OCI-M2 (cell line): ENCODE measurements around the gene NMRK2.
"Not testable (repeated sequence)": the region's sequence is repeated elsewhere in the genome, so short reads cannot be mapped to it uniquely, and the experiment has no call there.

ENCODE experiments used
- DNase-seq: peaks from one replicate; lab custom pipeline; 2025; ENCODE audit not compliant: unreplicated experiment; lab: John Stamatoyannopoulos, UW

Gene NMRK2

DNA sequence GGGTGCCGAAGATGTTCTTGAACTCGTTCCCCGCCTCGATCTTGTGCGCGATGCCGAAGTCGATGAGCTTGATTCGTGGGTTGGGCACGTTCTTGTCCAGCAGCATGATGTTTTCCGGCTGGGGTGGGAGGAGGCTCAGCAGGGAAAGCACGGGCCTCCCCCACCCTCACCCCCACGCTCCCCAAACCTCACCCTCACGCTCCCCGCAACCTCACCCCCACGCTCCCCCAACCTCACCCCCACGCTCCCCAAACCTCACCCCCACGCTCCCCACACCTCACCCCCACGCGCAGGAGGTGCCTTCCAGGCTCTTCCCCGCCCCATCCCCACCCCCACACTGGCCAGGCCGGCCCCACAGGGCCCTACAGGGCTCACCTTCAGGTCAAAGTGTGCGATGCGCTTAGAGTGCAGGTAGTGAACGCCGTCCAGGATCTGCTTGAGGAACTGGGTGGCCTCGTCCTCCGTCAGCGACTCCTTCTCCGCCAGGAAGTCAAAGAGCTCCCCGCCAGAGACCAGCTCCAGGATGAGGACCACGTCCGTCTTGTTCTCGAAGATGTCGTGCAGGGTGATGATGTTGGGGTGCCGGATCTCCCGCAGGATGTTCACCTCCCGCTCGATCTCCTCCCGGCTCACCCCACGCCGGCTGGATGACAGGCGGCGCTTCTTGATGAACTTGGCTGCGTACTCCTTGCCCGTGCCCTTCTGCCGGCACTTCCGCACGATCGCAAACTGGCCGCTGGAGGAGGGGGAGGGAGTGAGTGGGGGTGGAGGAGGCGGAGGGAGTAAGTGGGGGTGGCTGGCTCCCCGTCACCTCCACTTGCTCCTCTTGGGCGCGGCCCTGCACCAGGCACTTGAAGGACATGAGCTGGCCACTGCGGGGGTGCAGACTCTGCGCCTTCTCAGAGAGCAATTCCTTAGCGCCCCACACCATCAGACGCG lies 31.7 kb downstream of the NMRK2 start:
- DNase-seq: no peak

DNA sequence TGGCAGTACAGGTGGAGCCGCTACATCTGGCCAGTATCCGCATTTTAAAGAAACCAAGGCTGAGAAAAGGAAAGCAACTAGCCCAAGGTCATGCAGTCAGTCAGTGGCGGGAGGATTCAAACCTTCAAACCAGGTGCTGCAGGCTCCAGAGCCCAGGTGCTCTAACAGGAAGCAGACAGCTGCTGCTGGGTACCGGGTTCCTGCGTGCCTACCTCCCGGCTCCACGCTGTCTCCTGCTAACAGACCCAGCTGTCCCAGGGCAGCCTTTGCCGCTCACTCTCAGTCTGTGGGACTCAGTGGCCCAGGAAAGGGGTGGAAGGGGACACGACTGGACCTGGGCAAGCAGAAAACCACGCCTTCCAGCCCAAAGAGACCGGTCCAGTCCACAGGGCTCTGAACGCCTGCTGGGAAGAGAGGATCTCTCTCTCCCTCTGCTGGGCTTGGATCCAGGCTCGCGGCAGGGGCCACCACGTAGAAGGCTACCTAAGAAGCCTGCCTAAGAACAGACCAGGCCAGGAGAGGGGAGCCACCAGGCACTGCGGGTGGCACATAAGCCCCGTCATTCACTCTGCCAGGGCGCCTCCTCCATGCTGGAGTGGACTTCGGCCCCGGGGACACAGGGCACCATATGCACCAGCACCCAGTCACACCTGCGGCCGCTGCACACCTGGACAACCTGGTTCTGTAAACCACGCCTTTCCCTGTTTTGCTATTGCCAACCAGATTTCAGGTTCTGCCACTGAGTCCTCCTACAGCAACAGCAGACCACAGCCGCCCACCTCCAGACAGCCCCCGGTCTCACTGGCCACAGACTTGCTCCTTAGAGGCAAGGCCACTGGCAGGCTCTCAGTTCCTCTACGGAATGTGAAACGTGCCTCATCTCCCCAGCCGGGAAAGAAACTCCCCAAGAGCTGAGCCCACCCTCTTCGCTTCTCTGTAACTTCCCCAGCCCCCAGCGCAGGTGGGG lies 33.5 kb downstream of the NMRK2 start:
- no peak for DNase-seq

DNA sequence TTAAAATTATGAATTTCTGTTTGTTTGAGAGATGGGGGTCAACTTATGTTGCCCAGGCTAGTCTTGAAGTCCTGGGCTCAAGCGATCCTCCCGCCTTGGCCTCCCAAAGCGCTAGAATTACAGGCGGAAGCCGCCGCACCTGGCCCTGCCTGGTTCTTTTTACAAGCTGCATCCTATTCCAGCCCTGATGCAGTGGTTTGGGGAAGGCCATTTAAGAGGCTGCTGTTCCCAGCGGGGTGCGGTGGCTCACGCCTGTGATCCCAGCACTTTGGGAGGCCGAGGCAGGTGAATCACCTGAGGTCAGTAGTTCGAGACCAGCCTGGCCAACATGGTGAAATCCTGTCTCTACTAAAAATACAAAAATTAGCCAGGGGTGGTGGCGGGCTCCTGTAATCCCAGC lies 35.1 kb downstream of the NMRK2 start:
- DNase-seq: not testable (repeated sequence)

DNA sequence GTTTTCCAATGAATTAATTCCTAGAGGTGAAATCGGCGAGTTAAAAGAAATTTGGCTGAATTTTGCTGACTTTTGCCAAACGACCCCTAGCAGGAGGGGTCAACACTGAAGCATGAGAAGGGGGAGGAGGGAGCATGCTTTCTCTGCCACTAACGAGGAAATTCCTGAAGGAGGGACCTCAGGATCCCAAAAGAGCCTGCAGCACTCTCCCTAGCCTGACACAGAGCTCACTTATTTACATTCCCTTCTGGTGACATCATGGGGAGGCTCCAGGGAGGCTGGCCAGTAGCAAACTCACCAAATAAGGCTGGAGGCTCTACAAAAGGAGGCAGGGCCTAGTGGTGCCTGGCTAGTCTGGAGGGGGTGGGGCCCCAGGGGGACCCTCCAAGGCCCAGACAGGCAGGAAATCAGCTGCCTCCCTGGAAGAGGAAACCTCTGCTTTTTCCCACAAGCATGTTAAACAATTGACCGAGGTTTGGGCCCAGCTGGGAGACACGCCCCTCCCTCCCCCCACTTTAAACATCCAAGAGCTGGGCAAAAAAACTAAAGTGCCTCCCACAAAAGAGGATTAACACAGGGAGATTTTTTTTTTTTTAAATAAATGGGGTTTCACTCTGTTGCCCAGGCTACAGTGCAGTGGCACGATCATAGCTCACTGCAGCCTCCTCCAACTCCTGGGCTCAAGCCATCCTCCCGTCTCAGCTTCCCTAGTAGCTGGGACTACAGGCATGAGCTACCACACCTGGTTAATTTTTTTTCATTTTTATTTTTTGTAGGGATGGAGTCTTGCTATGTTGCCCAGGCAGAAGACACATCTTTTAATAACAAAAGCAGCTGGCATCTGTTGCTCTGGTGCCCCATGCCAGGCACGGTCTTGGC lies 35.9 kb downstream of the NMRK2 start:
- no peak for DNase-seq

GRCh38 chr19:3969435-3970312 lies 36.8 kb downstream of the NMRK2 start:
- no peak for DNase-seq

DNA sequence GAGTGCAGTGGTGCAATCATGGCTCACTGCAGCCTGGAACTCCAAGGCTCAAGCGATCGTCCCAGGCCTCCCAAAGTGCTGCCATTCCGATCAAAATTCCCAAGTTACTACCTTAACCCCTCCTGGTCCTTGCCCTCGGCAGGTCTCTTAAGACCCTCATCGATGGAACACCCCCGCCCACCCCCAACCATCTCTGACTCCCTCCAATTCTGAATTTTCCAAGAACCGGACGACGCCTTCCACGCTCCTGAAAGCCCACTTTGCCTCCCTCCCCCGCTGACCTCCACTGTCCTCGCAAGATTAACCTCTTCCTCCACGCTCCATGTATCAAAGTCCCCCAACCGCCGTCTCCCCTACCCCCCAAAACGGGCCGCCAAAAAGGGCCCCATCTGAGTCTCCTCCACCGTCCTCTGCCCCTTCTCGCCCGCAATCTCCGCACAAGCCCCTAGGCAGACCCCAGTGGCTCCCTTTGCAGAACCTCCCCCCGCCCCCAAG lies 37.5 kb downstream of the NMRK2 start:
- DNase-seq: no peak

DNA sequence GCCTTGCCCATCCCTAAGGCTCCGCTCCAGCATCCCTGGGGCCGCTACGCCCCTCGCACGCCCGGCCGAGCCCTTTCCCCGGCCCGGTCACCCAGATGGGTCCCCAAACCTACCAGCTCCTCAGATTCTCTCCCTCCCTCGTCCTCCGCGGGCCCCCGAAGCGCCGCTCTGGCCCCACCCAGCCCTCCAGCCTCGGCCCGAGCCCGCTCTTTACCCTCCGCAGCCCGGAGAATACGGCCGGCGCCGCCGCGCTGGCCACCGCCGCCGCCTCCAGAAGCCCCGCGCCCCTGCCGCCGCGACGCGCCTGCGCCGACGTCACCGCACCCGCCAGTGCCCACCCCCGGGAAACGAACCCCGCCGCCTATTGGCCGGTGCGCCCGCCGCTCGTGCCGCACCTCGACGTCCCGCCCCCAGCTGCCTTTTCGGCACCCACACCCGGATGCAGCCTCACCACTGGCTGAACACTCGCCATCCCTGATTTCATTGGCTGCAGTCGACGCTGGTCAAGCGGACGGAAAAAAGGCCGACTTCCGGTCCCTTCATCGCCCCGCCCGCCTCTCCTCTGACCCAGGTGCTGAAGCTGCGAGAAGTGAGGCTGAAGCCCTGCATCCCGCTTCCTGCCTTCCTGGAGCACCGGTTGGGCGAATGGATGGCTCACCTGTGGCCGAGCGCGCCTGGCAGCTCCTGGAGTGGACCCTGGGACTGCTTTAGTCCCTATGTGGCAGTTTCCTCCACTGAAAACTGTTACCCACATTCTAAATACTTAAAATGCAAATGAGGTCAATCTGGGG lies 38.1 kb downstream of the NMRK2 start, which contains the start of gene DAPK3:
DAPK3 (minus strand) TSS at position 292 of the 791 bp plus-strand sequence. CDS start 1,364 bp downstream, outside the sequence.
- peak; percentile 42 for DNase-seq

DNA sequence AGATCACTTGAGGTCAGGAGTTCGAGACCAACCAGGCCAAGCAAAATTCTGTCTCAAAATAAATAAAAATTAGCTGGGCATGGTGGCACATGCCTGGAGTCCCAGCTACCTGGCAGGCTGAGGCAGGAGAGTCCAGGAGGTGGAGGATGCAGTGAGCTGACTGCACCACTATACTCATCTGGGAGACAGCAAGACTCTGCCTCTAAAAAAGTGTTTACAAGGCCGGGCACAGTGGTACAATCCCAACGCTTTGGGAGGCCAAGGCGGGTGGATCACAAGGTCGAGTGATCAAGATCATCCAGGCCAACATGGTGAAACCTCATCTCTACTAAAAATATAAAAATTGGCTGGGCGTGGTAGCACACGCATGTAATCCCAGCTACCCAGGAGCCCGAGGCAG lies 42.3 kb downstream of the NMRK2 start:
- no peak for DNase-seq

DNA sequence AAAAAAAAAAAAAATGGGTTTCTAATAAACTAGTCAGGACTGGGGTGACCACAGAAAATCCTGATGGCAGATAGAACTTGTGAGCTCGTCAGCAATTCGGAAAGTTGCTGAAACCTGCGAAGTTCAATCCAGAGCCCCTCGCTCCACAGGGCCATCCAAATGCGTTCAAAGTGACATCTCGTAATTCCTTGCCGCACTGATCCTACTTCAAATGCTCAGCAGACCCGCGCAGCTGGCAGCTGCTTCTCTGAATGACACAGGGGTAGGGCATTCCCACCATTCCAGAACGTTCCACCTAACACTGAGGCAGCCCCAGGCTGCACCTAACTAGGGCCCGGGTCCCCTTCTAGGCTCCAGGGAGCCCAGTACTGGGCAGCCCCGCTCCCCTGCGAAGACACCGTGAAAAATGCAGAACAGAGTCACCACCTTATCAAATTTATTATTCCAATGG lies 42.8 kb downstream of the NMRK2 start:
- DNase-seq: no peak

GRCh38 chr19:3976495-3977241 lies 43.8 kb downstream of the NMRK2 start:
- DNase-seq: no peak

DNA sequence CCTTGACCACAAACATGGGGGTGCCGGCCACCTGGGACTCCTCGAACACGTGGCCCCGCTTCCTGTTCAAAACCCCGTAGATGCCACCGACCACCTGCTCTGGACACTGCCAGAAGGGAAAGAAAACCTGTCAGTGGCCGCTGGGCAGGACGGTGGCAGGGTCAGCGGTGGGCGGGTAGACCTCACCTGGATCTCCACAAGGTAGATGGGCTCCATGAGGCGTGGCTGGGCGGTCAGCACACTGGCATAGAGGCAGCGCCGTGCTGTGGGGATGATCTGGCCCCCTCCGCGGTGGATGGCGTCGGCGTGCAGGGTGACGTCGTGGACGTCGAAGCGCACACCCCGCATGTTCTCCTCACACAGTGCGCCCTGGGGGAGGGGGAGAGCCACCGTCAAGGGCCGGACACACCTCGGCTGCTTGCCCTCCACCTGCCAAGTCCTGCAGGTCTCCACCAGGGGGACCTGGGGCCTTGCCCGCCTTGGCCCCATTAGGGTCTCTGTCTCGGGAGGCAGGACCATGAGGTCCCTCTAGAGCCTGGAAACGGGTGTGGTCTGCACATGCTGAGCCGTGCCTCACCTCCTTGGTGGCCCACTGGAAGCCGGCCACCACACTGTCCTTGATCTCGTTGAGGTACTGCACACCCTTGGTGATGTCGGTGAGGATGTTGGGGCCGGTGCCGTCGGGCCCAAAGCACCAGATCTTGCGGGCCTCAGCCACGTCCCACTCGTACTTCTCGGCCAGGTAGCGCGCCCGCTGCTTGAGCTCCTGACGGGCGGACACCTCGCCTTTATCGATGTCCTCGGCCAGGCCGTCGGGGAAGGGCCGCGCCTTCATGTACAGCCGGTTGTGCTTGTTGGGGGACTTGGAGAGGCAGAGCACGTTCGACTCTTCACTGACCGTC lies 44.6 kb downstream of the NMRK2 start:
- no peak for DNase-seq

GRCh38 chr19:3978145-3978544 lies 45.3 kb downstream of the NMRK2 start:
- no peak for DNase-seq

- no peak for DNase-seq
Measured at GRCh38 chr19:3979289-3979673, 46.4 kb downstream of the NMRK2 start.

DNA sequence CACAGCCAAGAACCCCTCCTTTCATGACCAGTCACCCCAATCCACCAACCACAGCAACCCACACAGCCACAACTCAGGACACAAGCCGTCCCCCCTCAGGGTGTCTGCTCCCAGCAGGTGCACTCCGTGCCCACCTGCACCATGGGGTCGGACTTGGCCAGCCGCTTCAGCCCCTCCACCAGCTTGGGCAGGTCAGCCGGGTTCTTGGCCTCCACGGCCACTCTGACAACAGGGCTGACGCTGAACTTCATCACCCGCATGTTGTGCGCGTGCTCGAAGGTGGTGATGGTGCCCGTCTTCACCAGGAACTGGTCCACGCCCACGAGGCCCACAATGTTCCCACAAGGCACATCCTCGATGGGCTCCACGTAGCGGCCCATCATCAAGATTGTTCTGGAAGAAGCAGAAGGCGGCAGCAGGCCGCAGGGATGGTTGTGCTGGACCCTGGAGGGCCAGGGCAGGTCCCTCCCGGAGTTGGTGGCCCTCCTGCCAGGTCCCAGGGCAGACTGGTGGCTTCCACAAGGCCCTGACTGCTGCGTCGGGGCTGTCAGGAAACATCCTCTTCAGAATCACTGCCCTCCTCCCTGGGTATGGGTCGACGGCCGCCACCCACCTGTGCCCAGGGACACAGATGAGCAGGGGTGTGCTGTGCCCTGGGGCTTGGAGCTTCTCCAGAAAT lies 46.9 kb downstream of the NMRK2 start:
- DNase-seq: no peak

- DNase-seq: no peak
Measured at GRCh38 chr19:3980353-3981251, 47.7 kb downstream of the NMRK2 start.
